SU-DHL-6 (cell line): ENCODE measurements around the gene CHPF2.

Experiments
- EZH2phosphoT487 ChIP-seq: fragments of 200-600 bp; sonication (generic), shearing (Covaris generic); conservative IDR thresholded peaks from 2 replicates; pipeline ENCODE4 v1.6.1; 2018; ENCODE audit warnings: mild to moderate bottlenecking, antibody characterized with exemption, low read length, moderate library complexity, mixed read lengths
- TF ChIP-seq, protein P1 (sequence below): fragments of 200-600 bp; sonication (generic); IDR thresholded peaks from one replicate; pipeline ENCODE4 v1.5.1; 2017; ENCODE audit warnings: antibody characterized with exemption, mild to moderate bottlenecking, low read length, moderate library complexity; ENCODE audit not compliant: insufficient read depth, poor library complexity, severe bottlenecking

DNA sequence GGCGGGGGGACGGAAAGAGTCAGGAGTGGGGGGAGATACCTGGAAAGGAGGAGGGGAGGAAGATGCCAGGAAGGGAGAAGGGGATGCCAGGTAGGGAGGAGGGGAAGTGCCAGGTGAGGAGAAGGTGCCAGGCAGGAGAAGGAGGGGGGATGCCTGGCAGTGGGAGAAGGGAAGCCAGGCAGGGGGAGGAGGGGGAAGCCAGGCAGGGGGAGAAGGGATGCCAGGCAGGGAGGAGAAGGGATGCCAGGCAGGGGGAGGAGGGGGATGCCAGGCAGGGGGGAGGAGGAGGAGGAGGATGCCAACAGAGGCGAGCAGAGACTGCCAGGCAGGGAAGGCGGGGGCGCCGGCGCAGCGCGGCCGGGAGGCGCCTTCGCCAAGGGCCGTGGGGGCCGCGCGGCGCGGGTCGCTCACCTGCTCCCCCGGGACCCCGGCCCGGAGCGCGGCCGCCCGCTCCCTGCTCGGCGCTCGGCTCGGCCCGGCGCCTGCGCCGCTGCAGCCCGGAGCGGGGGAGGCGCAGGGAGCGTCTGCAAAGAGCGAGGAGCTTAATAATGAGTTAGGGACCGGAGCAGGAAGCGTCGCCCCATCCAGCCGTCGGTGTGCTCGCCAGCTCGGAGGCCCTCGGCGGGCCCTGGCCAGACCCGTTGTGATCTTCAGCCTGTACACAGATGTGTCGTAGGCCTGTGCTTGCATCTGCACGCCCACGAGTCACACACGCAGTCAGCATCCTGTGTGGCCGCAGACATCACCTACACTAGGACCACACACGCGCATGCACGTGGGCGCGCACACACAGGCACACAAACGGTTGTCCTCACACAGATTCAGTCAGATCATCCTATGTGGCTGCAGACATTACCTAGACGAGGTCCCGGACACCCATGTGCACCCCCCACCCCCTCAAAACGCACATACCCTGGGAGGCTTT lies 44.6 kb downstream of the CHPF2 start:
- TF ChIP-seq, protein P1, sequence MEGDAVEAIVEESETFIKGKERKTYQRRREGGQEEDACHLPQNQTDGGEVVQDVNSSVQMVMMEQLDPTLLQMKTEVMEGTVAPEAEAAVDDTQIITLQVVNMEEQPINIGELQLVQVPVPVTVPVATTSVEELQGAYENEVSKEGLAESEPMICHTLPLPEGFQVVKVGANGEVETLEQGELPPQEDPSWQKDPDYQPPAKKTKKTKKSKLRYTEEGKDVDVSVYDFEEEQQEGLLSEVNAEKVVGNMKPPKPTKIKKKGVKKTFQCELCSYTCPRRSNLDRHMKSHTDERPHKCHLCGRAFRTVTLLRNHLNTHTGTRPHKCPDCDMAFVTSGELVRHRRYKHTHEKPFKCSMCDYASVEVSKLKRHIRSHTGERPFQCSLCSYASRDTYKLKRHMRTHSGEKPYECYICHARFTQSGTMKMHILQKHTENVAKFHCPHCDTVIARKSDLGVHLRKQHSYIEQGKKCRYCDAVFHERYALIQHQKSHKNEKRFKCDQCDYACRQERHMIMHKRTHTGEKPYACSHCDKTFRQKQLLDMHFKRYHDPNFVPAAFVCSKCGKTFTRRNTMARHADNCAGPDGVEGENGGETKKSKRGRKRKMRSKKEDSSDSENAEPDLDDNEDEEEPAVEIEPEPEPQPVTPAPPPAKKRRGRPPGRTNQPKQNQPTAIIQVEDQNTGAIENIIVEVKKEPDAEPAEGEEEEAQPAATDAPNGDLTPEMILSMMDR, result no peak
- TF ChIP-seq EZH2phosphoT487, result no peak
